ENCODE results near the gene TP53INP2. TPM values are rescaled to one million over a fixed set of nuclear protein-coding genes. Genes with fewer than 3 reads are reported as not detected.
"Not testable (repeated sequence)": the region's sequence is repeated elsewhere in the genome, so short reads cannot be mapped to it uniquely, and the experiment has no call there.

TP53INP2 gene
- 10 to 100 TPM in 1 of 4 donors, 1 to 10 TPM in 3; 1.2 to 23.2 (median 2.8) TPM for total RNA-seq

- peak; percentile 90 to 91 for DNase-seq
- no peaks in the 10 kb centered on the region for H3K4me1 ChIP-seq
- no peak for TF ChIP-seq CTCF (IDR thresholded peaks at IDR 0.05)
- peak; percentile 67 to 90 for TF ChIP-seq POLR2A (IDR thresholded peaks at IDR 0.05)
- no peaks in the 10 kb centered on the region for H3K36me3 ChIP-seq
- intact Hi-C loops (cut with DNase I; ENCODE audit: low total_unique reads), result no loop called here
- H3K9me3 ChIP-seq, result no peaks in the 10 kb centered on the region
- H3K27me3 ChIP-seq, result no peaks in the 10 kb centered on the region
- peak within 1 kb of the TSS; percentile 84 to 92 for H3K4me3 ChIP-seq
- peak within 1 kb of the TSS; percentile 98 for H3K27ac ChIP-seq
Observed at GRCh38 chr20:34704177-34705007, at the start of gene TP53INP2. Gene TP53INP2 (plus strand): TSS chr20:34704344. CDS start chr20:34708740, 4,396 bp downstream.

- H3K27me3 ChIP-seq; H3K27ac ChIP-seq; DNase-seq; H3K4me3 ChIP-seq; H3K36me3 ChIP-seq; intact Hi-C loops (cut with DNase I; ENCODE audit: low total_unique reads); H3K4me1 ChIP-seq; H3K9me3 ChIP-seq: not testable (repeated sequence)
Observed at GRCh38 chr20:34658654-34659053, 45.5 kb upstream of the TP53INP2 start.

GRCh38 chr20:34661811-34662210, 42.3 kb upstream of the TP53INP2 start:
- intact Hi-C loops (cut with DNase I; ENCODE audit: low total_unique reads); H3K36me3 ChIP-seq; H3K4me1 ChIP-seq; H3K4me3 ChIP-seq; H3K27ac ChIP-seq; H3K27me3 ChIP-seq; H3K9me3 ChIP-seq; DNase-seq: not testable (repeated sequence)

GRCh38 chr20:34663213-34663943, 40.8 kb upstream of the TP53INP2 start:
- Histone ChIP-seq H3K4me1 (no peaks in the 10 kb centered on the region), H3K36me3 (no peaks in the 10 kb centered on the region), H3K27ac (no peak overlapping the region), H3K27me3 (no peaks in the 10 kb centered on the region), H3K9me3 (no peaks in the 10 kb centered on the region), H3K4me3 (no peak overlapping the region)
- intact Hi-C loops (cut with DNase I; ENCODE audit: low total_unique reads), result no loop called here
- no peak for DNase-seq
- TF ChIP-seq CTCF (IDR thresholded peaks at IDR 0.05), result no peak
- TF ChIP-seq POLR2A (IDR thresholded peaks at IDR 0.05), result no peak

GRCh38 chr20:34664751-34665150, 39.4 kb upstream of the TP53INP2 start:
- H3K36me3 ChIP-seq; H3K9me3 ChIP-seq; H3K4me1 ChIP-seq; intact Hi-C loops (cut with DNase I; ENCODE audit: low total_unique reads); DNase-seq; H3K4me3 ChIP-seq; H3K27ac ChIP-seq; H3K27me3 ChIP-seq: not testable (repeated sequence)

GRCh38 chr20:34669094-34669493, 35.0 kb upstream of the TP53INP2 start:
- no peak overlapping the region for H3K4me3 ChIP-seq
- no peaks in the 10 kb centered on the region for H3K27me3 ChIP-seq
- H3K4me1 ChIP-seq, result no peaks in the 10 kb centered on the region
- H3K9me3 ChIP-seq, result no peaks in the 10 kb centered on the region
- no peaks in the 10 kb centered on the region for H3K36me3 ChIP-seq
- no peak for DNase-seq
- intact Hi-C loops (cut with DNase I; ENCODE audit: low total_unique reads), result no loop called here
- H3K27ac ChIP-seq, result no peak overlapping the region
- TF ChIP-seq CTCF (IDR thresholded peaks at IDR 0.05) (no peak), POLR2A (IDR thresholded peaks at IDR 0.05) (no peak)

Measured in uterus (tissue), 4 donors.